ENCODE data around the gene EFNB2.

EFNB2 gene, protein sequence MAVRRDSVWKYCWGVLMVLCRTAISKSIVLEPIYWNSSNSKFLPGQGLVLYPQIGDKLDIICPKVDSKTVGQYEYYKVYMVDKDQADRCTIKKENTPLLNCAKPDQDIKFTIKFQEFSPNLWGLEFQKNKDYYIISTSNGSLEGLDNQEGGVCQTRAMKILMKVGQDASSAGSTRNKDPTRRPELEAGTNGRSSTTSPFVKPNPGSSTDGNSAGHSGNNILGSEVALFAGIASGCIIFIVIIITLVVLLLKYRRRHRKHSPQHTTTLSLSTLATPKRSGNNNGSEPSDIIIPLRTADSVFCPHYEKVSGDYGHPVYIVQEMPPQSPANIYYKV

GRCh38 chr13:106535552-106536243 lies at the start of gene EFNB2:
TSS of gene EFNB2 (minus strand) at chr13:106535662. CDS start at chr13:106534964, 698 bp downstream.
- peak; percentile 86 to 87 for DNase-seq

GRCh38 chr13:106581225-106581624 lies 45.8 kb upstream of the EFNB2 start:
- DNase-seq = no peak

DNA sequence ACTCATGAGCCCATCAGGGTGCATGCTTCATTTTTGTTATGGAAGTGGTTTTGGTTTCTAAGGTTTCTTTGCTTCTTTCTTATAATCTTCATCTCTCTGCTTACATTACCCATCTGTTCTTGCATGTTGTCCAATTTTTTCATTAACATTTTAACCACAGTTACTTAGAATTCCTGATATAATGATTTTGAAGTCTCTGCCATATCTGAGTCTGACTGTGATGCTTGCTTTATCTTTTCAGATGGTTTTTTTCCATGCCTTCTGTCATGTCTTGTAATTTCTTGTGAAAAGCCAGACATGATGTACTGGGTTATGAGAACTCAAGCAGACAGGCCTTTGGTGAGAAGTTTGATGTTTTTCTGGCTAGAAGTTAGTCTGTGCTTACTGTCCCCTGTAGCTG lies 40.4 kb upstream of the EFNB2 start:
- DNase-seq = no peak

DNA sequence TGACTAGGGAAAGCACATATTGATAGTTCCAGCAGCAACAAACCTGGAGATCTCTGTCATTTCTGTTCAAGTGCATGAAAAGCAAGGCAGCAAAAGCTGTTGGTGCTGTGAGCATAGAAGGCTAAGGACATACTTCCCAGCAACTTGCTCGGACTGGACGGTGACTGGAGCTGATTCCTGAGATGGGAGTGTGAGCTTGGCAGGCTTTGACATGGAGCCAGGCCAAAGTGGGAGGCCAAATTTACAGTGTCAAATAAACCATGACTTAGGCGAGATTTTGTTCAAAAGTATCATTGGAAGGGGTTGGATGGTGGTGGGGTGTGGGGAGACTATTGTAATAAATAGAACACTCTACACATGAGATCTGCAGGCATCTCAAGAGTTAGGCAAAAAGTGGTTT lies 38.4 kb upstream of the EFNB2 start:
- no peak for DNase-seq

GRCh38 chr13:106573284-106573846 lies 37.9 kb upstream of the EFNB2 start:
- no peak for DNase-seq

DNA sequence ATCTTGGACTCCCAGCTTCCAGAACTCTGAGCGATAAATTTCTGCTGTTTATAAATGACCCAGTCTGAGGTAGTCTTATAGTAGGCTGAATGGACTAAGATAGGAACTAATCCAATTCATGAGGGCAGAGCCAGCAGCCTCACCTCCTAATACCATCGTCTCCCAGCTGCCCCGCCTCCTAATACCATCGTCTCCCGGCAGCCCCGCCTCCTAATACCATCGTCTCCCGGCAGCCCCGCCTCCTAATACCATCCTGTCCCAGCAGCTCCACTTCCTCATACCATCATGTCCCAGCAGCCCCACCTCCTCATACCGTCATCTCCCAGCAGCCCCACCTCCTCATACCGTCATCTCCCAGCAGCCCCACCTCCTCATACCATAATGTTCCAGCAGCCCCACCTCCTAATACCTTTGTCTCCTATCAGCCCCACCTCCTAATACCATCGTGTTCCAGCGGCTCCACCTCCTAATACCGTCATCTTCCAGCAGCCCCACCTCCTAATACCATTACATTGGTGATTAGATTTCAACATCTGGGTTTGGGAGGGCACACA lies 34.9 kb upstream of the EFNB2 start:
- DNase-seq = peak; percentile 52 to 82

DNA sequence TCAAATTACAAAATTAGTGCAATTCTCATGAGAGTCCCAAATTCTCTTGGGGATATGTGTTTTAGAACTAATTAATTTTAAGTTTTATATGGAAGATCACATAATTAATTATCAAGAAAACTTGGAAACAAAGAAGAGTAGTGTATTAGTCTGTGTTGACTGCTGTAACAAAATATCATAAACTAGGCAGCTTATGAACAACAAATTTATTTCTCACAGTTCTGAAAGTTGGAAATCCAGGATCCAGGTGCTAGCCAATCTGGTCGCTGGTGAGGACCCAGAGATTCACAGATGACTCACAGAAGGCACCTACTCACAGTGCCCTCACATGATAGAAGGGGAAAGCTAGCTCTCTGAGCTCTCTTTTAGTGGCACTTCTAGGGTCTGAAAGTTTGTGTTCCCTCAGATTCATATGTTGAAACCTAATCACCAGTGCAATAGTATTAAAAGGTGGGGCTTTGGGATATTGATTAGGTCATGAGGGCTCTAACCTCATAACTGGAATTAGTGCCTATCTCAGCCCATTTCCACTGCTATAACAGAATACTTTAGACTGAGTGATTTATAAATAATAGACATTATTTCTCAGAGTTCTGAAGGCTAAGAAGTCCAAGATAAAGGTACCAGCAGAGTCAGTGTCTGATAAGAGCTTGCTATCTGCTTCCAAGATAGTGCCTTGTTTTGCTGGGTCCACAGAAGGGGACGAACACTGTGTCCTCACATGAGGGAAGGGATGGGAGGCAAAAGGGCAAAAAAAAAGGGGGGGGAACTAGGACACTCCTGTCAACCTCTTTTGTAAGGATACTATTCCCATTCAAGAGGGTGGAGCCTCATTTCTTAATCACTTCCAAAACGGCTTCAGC lies 34.0 kb upstream of the EFNB2 start:
- DNase-seq = no peak

- DNase-seq = no peak
Measured at GRCh38 chr13:106568299-106569003, 33.0 kb upstream of the EFNB2 start.

DNA sequence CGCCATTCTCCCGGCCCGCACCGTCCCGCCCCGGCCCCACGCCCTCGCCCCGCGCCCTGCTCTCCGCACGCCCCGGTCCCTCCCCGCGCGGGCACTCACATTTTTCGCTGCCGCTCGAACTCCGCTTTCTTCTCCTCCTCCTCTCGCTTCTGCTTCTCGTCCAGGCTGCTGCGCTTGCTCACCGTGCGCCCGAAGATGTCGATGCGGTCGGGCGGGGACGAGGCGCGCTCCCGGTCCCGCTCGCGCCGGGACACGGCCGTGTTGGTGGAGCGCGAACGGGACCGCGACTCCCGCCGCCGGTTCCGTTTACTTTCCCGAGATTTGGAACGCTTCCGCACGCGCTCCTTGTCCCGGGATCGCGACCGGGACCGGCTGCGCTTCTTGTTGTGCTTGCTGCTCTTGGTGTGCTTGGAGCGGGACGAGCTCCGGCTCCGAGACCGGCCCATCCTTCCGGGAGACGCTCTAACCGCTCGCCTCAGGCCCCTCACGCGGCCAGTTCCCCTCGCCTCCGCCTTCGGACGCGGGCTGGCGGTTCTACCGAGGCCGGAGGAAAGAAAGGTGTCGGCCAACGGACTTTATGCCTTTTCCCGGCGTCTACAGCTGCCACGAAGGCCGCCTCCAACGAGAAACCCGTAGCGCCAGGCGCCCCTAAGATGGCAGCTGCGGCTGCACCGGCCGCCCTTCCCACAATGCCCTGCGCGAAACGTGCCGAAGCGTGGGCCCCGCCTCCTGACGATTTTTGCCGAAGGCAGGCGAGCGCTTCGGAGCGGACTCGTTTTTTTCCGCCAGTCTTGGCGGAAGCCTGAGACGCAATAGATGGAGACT lies 32.2 kb upstream of the EFNB2 start, which contains the start of gene ARGLU1:
Gene ARGLU1 (minus strand): TSS at position 664 of the 825 bp plus-strand sequence. CDS start 218 bp downstream, at position 446.
- peak; percentile 94 for DNase-seq

DNA sequence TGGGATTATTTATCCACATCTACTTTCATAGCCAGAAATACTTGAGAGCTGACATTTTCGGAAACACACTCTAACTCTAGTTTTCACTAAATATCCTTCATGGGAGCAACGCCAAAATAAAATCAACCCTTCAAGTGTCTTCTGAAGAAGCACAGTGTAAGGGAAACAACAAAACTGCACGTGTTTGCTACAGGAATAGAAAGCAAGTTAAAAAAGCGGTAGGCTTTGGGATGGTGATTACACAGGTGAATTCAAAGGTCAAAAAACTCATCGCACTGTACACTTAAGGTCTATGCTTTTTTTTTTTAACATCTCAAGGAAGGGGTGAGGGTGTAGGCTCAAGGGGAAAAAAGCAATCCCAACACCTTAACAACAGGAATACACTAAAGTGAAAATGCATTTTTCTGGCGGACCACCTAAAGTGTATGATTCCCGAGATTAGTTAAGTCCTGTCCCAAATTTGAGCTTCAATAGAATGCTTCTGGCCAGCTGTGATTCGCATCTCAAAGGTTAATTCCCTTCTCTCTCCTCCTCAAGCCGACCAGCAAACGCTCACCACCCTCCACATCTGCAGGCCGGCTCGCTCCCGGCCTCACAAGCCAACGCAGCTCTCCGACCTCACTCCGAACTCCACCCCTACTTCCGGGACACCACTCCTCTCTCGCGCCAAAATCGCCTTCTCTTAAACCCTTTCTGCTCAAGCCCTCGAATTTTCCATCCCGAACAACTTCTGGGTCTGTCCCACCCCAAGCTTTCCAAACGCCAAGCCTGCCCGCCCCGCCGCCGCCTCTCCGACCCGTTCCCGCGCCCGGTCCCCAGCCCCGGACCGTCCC lies 31.4 kb upstream of the EFNB2 start:
- DNase-seq = peak in 1 of 2 experiments; percentile 9

DNA sequence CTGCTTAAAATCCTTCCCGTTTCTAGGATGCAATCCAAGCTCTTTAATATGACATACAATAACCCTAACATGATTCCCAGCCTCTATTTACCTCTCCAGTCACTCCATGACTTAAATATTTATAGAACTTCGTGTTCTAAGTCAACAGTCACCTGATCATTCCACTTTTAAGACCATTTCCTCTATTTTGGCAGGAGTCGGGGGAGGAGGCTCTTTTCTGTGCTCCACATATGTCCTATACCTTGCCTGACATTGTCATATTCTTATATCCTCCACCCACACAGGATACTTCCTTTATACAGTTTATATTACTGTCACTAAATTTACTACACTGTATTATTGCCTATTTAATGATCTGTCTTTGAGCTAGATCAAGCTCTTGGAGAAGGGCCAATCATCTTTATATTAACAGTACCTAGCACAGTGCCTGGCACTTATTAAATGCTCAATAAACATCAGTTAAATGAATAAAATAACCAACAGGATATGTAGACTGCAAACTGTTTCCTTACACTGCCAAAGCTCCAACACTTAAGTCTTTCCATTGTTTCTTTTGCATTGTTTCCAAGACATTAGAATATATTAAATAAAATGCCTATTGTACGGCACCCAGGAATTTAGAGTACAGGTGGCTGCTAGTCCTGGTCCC lies 29.8 kb upstream of the EFNB2 start:
- no peak for DNase-seq

DNA sequence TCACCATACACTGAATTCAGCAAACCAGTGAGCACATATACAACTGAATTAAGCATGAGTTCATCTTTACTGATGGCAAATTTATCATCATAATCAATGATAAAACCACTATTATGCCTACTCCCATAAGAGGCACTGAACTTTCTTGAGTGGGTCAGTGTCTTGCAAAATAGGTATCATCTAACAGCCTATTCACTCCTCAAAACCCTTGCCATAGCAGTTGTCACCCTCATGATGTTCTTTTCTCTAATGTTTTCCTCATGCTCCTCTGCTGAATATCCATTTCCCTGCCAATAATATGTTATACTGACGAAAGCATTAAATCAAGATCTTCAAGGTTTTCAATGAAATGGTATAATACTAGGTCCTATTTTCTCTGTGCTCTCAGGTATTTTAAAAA lies 26.8 kb upstream of the EFNB2 start:
- DNase-seq = no peak

- peak; percentile 26 to 42 for DNase-seq
Measured at GRCh38 chr13:106561551-106562170, 26.2 kb upstream of the EFNB2 start.

DNA sequence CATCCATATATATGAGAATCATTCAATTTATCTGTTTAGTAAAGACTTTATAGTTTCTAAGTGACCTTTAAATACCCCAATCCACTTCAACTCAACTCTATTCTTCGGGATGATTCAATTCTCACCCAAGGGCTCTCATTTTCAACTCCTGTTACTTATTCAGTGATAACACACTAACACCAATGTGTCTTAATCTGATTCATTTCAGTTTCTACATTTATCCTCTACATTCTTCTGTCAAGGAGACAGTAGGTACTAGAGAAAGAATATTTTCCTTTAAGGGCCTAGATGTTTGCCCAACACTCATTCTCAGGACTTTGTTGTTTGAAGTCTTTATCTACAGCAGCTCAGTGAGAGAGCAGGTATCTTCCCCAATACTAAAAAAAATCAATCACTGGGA lies 25.4 kb upstream of the EFNB2 start:
- DNase-seq = no peak

- DNase-seq = no peak
Measured at GRCh38 chr13:106558527-106558926, 23.1 kb upstream of the EFNB2 start.

GRCh38 chr13:106555631-106556328 lies 20.3 kb upstream of the EFNB2 start:
- no peak for DNase-seq

- no peak for DNase-seq
Measured at GRCh38 chr13:106551751-106552150, 16.3 kb upstream of the EFNB2 start.

GRCh38 chr13:106551350-106551749 lies 15.9 kb upstream of the EFNB2 start:
- no peak for DNase-seq
